Activated naive CD8-positive, alpha-beta T cell treated with anti-CD3 and anti-CD28 coated beads, Interleukin-2, amount 50 U/mL, for 24 hours (primary cell): Measurements from ENCODE around the gene RTEL1.
"Not testable (repeated sequence)": the region's sequence is repeated elsewhere in the genome, so short reads cannot be mapped to it uniquely, and the experiment has no call there.

Experiments used
- ATAC-seq: fragments of 150-1000 bp; cut with Tn5 transposase; one replicate; pipeline ENCODE4 v1.10.0; 2021
- DNase-seq: peaks from one replicate; pipeline ENCODE4 v3.0.0; 2021
- H3K27ac Mint-ChIP-seq: one replicate; pipeline ENCODE4 v1.8.0; 2021; ENCODE audit warnings: mild to moderate bottlenecking, mixed read lengths
- H3K27me3 Mint-ChIP-seq: one replicate; pipeline ENCODE4 v1.8.0; 2021; ENCODE audit warnings: mixed read lengths
- H3K36me3 Mint-ChIP-seq: one replicate; pipeline ENCODE4 v1.8.0; 2021; ENCODE audit warnings: low read depth, mixed read lengths
- H3K4me1 Mint-ChIP-seq: one replicate; pipeline ENCODE4 v1.8.0; 2021; ENCODE audit warnings: mixed read lengths
- H3K4me3 Mint-ChIP-seq: one replicate; pipeline ENCODE4 v1.8.0; 2021; ENCODE audit warnings: mild to moderate bottlenecking, moderate library complexity, mixed read lengths
- H3K9me3 Mint-ChIP-seq: one replicate; pipeline ENCODE4 v1.8.0; 2021; ENCODE audit warnings: mixed read lengths

Gene RTEL1

GRCh38 chr20:63653041-63653973, 4.8 kb upstream of the RTEL1 start, which contains the start of gene STMN3:
STMN3 (minus strand) TSS chr20:63653424; CDS start chr20:63653345, 79 bp downstream.
- peak; percentile 48 for ATAC-seq
- peaks cover 25% of the 10 kb centered on the region for H3K4me1 Mint-ChIP-seq
- no peaks in the 10 kb centered on the region for H3K36me3 Mint-ChIP-seq
- H3K27ac Mint-ChIP-seq, result peak within 1 kb of the TSS; percentile 46
- peaks cover 3% of the 10 kb centered on the region for H3K27me3 Mint-ChIP-seq
- DNase-seq, result peak; percentile 77
- H3K9me3 Mint-ChIP-seq, result no peaks in the 10 kb centered on the region
- H3K4me3 Mint-ChIP-seq, result peak within 1 kb of the TSS; percentile 73

GRCh38 chr20:63653974-63654668, 4.0 kb upstream of the RTEL1 start:
- ATAC-seq (peak; percentile 0), DNase-seq (no peak)
- Mint-ChIP-seq H3K4me3 (peak overlapping the region; percentile 73), H3K27ac (peak overlapping the region; percentile 46), H3K9me3 (no peaks in the 10 kb centered on the region), H3K4me1 (peaks cover 32% of the 10 kb centered on the region), H3K36me3 (no peaks in the 10 kb centered on the region), H3K27me3 (peaks cover 3% of the 10 kb centered on the region)

- DNase-seq (no peak), ATAC-seq (no peak)
- Mint-ChIP-seq H3K4me3 (no peak overlapping the region), H3K27ac (no peak overlapping the region), H3K4me1 (peaks cover 39% of the 10 kb centered on the region), H3K36me3 (peaks cover 5% of the 10 kb centered on the region), H3K27me3 (peaks cover 3% of the 10 kb centered on the region), H3K9me3 (no peaks in the 10 kb centered on the region)
These were observed 2.9 kb upstream of the RTEL1 start for GRCh38 chr20:63655249-63655648.

- Mint-ChIP-seq H3K4me3 (no peak overlapping the region), H3K36me3 (peaks cover 8% of the 10 kb centered on the region), H3K9me3 (no peaks in the 10 kb centered on the region)
These were observed 1.7 kb upstream of the RTEL1 start for GRCh38 chr20:63656451-63656850.

GRCh38 chr20:63657260-63657936, 714 bp upstream of the RTEL1 start:
- Mint-ChIP-seq H3K27me3 (no peaks in the 10 kb centered on the region), H3K36me3 (peaks cover 11% of the 10 kb centered on the region), H3K9me3 (no peaks in the 10 kb centered on the region), H3K27ac (peak overlapping the region; percentile 93), H3K4me3 (peak overlapping the region; percentile 94), H3K4me1 (peaks cover 33% of the 10 kb centered on the region)
- DNase-seq (no peak), ATAC-seq (no peak)

More at GRCh38 chr20:63656451-63656850, 1.7 kb upstream of the RTEL1 start:
- DNase-seq (no peak), ATAC-seq (no peak)
- H3K4me1 Mint-ChIP-seq, result peaks cover 36% of the 10 kb centered on the region
- peaks cover 2% of the 10 kb centered on the region for H3K27me3 Mint-ChIP-seq
- no peak overlapping the region for H3K27ac Mint-ChIP-seq

GRCh38 chr20:63658749-63659187, 656 bp downstream of the RTEL1 start:
- Mint-ChIP-seq H3K36me3 (peaks cover 11% of the 10 kb centered on the region), H3K9me3 (no peaks in the 10 kb centered on the region)
- DNase-seq, result no peak

GRCh38 chr20:63659370-63659769, 1.3 kb downstream of the RTEL1 start:
- no peak for DNase-seq
- peak overlapping the region; percentile 94 for H3K4me3 Mint-ChIP-seq
- H3K27me3 Mint-ChIP-seq, result no peaks in the 10 kb centered on the region
- H3K9me3 Mint-ChIP-seq, result no peaks in the 10 kb centered on the region
- H3K27ac Mint-ChIP-seq, result no peak overlapping the region
- peaks cover 25% of the 10 kb centered on the region for H3K4me1 Mint-ChIP-seq
- ATAC-seq, result no peak
- peaks cover 11% of the 10 kb centered on the region for H3K36me3 Mint-ChIP-seq

More at GRCh38 chr20:63658749-63659187, 656 bp downstream of the RTEL1 start:
- Mint-ChIP-seq H3K4me3 (peak overlapping the region; percentile 94), H3K27me3 (no peaks in the 10 kb centered on the region), H3K4me1 (peaks cover 31% of the 10 kb centered on the region), H3K27ac (peak overlapping the region; percentile 93)
- ATAC-seq, result no peak

GRCh38 chr20:63660174-63660573, 2.1 kb downstream of the RTEL1 start:
- peak overlapping the region; percentile 94 for H3K4me3 Mint-ChIP-seq
- not testable (repeated sequence) for H3K27me3 Mint-ChIP-seq

GRCh38 chr20:63660622-63661021, 2.5 kb downstream of the RTEL1 start:
- ATAC-seq (no peak), DNase-seq (no peak)
- no peaks in the 10 kb centered on the region for H3K9me3 Mint-ChIP-seq
- no peak overlapping the region for H3K4me3 Mint-ChIP-seq
- H3K36me3 Mint-ChIP-seq, result peaks cover 11% of the 10 kb centered on the region
- H3K27ac Mint-ChIP-seq, result no peak overlapping the region
- peaks cover 20% of the 10 kb centered on the region for H3K4me1 Mint-ChIP-seq
- H3K27me3 Mint-ChIP-seq, result no peaks in the 10 kb centered on the region

More at GRCh38 chr20:63660174-63660573, 2.1 kb downstream of the RTEL1 start:
- not testable (repeated sequence) for H3K9me3 Mint-ChIP-seq, ATAC-seq, DNase-seq, H3K27ac Mint-ChIP-seq
- Mint-ChIP-seq H3K4me1 (peaks cover 20% of the 10 kb centered on the region), H3K36me3 (peaks cover 11% of the 10 kb centered on the region)

GRCh38 chr20:63661108-63661507, 3.0 kb downstream of the RTEL1 start:
- DNase-seq, result no peak
- Mint-ChIP-seq H3K27ac (no peak overlapping the region), H3K36me3 (peaks cover 15% of the 10 kb centered on the region), H3K9me3 (no peaks in the 10 kb centered on the region), H3K4me1 (peaks cover 20% of the 10 kb centered on the region), H3K4me3 (no peak overlapping the region), H3K27me3 (no peaks in the 10 kb centered on the region)
- no peak for ATAC-seq

GRCh38 chr20:63661959-63662812, 4.1 kb downstream of the RTEL1 start:
- no peaks in the 10 kb centered on the region for H3K9me3 Mint-ChIP-seq
- H3K4me3 Mint-ChIP-seq, result no peak overlapping the region
- peaks cover 16% of the 10 kb centered on the region for H3K36me3 Mint-ChIP-seq
- ATAC-seq, result no peak
- DNase-seq, result no peak
- no peaks in the 10 kb centered on the region for H3K27me3 Mint-ChIP-seq
- H3K4me1 Mint-ChIP-seq, result peaks cover 18% of the 10 kb centered on the region
- H3K27ac Mint-ChIP-seq, result no peak overlapping the region

GRCh38 chr20:63662813-63663189, 4.7 kb downstream of the RTEL1 start:
- Mint-ChIP-seq H3K9me3 (no peaks in the 10 kb centered on the region), H3K27ac (no peak overlapping the region), H3K4me1 (peaks cover 18% of the 10 kb centered on the region), H3K27me3 (no peaks in the 10 kb centered on the region), H3K36me3 (peaks cover 16% of the 10 kb centered on the region), H3K4me3 (no peak overlapping the region)
- ATAC-seq (no peak), DNase-seq (no peak)

- H3K27ac Mint-ChIP-seq, result no peak overlapping the region
- peaks cover 14% of the 10 kb centered on the region for H3K4me1 Mint-ChIP-seq
- H3K27me3 Mint-ChIP-seq, result no peaks in the 10 kb centered on the region
- no peaks in the 10 kb centered on the region for H3K9me3 Mint-ChIP-seq
- ATAC-seq (no peak), DNase-seq (no peak)
- peaks cover 21% of the 10 kb centered on the region for H3K36me3 Mint-ChIP-seq
- H3K4me3 Mint-ChIP-seq, result no peak overlapping the region
These were observed 5.4 kb downstream of the RTEL1 start for GRCh38 chr20:63663332-63664066.
